GM12801 (cell line): ENCODE data around the gene CD320.

Experiments
- TF ChIP-seq, protein P1 (sequence below): IDR thresholded peaks from one replicate; pipeline ENCODE4 v1.5.1; 2011; ENCODE audit warnings: control low read depth; ENCODE audit not compliant: insufficient read length; ENCODE audit errors: extremely low read depth

Gene CD320

DNA sequence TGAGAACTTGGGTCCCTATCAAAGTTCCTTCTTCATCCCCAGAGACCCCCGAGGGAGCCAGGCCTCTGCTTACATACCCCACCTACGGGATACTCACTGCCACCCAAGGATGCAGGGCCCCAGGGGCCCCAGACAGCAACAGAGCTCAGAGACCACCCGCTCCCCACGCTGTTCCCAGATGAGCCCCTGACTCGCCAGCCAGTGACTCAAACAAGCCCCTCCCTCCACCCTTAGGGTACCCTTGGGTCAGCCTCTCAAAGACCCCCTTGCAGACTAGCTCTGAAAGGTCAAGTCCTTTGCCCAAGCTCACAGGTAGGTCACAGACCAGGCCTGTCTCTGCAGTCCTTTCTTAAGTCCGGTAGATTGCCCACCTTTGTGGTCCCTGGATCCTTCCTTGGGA, 45.7 kb downstream of the CD320 start:
- TF ChIP-seq, protein P1, sequence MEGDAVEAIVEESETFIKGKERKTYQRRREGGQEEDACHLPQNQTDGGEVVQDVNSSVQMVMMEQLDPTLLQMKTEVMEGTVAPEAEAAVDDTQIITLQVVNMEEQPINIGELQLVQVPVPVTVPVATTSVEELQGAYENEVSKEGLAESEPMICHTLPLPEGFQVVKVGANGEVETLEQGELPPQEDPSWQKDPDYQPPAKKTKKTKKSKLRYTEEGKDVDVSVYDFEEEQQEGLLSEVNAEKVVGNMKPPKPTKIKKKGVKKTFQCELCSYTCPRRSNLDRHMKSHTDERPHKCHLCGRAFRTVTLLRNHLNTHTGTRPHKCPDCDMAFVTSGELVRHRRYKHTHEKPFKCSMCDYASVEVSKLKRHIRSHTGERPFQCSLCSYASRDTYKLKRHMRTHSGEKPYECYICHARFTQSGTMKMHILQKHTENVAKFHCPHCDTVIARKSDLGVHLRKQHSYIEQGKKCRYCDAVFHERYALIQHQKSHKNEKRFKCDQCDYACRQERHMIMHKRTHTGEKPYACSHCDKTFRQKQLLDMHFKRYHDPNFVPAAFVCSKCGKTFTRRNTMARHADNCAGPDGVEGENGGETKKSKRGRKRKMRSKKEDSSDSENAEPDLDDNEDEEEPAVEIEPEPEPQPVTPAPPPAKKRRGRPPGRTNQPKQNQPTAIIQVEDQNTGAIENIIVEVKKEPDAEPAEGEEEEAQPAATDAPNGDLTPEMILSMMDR = no peak

DNA sequence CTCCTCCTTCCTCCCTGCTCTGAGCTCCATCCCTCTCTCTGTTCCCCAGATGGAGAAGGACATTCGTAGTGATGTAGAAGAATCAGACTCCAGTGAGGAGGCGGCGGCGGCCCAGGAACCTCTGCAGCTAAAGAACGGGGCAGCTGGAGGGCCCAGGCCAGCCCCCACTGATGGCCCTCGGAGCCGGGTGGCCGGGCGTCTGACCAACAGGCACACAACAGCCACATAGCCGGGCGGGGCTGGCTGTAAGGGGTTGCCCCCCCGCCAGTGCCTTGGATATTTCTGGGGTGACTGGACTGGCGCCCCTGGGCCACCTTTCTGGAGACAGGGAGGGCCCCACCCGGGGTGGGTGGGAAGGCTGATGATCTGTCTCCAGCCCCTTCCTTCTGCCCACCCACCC, 46.3 kb downstream of the CD320 start:
- TF ChIP-seq, protein P1 = no peak

DNA sequence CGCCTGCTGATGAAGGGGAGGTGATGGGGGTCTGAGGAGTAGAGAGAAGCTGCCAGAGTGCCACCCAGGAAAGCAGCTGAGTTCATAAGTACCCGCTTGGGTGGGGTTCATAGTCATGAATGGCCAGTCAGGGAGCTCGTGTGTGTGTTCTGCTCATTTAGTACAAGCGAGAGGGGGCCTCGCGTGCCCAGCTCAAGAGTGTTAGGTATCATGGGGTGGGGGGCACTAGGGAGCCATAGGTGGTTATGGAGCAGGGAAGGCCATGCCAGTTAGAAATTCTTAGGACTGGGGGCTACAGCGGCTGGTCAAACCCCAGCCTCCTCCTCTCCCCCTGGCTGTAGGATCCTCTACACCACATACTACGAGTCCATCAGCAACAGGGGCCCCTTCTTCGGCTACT, 46.8 kb downstream of the CD320 start:
- TF ChIP-seq, protein P1 = no peak

DNA sequence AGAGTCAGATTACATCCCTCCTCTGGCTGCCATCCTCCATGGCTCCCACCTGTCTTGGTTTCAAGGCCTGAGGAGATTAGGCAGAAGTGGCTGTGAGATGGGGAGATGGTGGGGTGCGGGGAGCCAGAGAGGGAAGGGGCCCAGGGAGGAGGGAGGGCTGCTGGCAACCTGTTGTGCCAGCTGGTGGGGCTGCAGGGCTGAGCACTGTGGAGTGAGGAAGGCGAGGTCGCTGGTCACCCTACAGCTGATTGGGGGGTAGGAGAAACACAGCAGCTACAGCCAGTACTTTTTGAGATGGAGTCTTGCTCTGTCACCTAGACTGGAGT, 48.3 kb downstream of the CD320 start:
- TF ChIP-seq, protein P1 = no peak

DNA sequence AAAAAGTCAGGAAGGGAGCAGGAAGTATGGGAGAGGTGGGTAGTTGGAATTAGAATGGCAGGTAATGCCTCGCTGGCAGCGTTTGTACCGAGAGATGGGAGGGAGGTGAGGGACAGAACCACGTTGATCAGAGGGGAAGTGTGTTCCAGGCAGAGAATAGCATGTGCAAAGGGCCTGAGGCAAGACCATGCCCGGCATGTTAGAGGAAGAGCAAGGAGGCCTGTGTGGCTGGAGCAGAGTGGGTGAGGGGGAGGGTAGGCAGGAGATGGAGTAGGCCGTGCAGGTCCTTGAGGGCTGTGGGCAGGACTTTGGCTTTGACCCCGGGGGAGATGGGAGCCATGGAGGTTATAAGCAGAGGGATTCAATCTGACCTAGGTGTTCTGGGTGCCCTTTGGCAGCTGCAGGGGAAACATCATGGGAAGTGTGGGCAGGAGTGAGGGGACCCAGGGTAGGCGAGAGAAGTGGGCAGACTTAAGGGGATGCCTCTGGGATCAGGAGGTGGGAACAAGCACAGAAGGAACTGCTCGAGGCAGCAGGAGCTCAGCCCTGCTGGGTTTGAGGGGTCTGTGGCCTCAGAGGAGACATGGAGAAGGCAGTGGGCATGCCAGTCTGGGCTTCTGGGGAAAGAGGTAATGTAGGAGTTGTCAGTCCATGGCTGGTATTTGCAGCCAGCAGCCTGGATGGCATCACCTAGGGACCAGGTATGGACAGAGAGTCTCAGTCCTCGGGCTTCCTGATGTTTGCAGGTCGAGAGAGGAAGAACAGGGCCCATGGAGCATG, 48.8 kb downstream of the CD320 start:
- TF ChIP-seq, protein P1 = no peak

DNA sequence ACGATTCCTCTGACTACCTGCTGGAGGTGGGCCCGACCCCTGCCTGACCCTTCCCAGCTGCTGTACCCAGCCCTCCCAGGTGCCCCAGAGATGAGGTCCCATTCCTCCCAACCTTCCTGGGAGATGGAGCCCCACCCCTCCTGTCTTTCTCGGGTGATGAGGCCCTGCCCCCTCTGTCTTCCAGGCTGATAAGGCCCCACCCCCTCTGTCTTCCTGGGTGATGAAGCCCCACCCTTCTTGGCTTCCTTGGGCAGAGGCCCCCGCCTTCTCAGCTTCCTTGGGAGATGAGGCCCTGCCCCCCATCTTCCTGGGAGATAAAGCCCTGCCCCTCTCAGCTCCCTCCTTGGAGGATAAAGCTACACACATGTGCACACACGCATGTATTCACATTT, 51.1 kb downstream of the CD320 start:
- TF ChIP-seq, protein P1 = no peak

DNA sequence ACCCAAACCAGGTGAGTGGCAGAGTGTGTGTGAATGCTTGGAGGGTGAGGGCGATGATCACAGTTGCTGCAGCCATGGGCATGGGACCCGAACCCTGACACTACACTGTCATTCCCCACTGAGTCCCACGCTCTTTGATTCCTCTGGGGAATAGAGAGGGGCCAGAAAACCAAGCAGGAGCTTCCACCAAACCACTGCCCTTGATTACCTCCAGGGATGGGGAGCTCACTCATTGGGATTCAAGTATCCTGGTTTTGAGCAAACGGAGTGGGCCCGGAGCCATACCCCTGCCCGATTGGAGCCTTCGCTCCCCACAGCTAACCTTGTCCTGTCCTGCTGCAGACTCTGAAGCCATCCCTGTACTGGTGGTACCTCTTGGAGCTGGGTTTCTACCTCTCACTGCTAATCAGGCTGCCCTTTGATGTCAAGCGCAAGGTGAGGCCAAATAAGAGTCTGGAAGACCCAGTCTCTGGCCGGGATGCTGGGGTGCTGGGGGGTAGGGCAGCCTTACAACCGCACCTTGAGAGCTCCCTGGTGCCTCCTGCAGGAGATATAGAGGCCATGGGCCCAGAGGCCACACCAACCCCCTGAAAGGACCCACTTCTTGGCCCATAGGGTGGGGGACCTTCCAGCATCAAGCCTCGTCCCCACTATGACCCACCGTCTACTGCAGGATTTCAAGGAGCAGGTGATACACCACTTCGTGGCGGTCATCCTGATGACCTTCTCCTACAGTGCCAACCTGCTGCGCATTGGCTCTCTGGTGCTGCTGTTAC, 51.7 kb downstream of the CD320 start:
- TF ChIP-seq, protein P1 = no peak
